HEK293 (cell line): ENCODE results near the gene ETHE1.

ENCODE experiments used
- ATF2 ChIP-seq: fragments of 450-650 bp; formaldehyde crosslinking; IDR thresholded peaks from 2 replicates; pipeline ENCODE4 v1.5.1; 2016; ENCODE audit warnings: missing biosample characterization, missing genetic modification characterization, low read depth
- EGR2 ChIP-seq: fragments of 450-650 bp; formaldehyde crosslinking; IDR thresholded peaks from 2 replicates; pipeline ENCODE4 v1.5.1; 2016; ENCODE audit warnings: low read depth, missing biosample characterization, missing genetic modification characterization
- GLIS2 ChIP-seq: fragments of 450-650 bp; formaldehyde crosslinking; IDR thresholded peaks from 2 replicates; pipeline ENCODE4 v1.5.1; 2016; ENCODE audit warnings: missing biosample characterization, missing genetic modification characterization
- HIC1 ChIP-seq: fragments of 450-650 bp; formaldehyde crosslinking; IDR thresholded peaks from 2 replicates; pipeline ENCODE4 v1.5.1; 2016; ENCODE audit warnings: missing biosample characterization, missing genetic modification characterization
- HOXC10 ChIP-seq: sonication (generic); formaldehyde crosslinking; IDR thresholded peaks from 2 replicates; pipeline ENCODE4 v1.8.1; 2023; ENCODE audit warnings: mild to moderate bottlenecking, missing genetic modification reagents
- KLF1 ChIP-seq: fragments of 450-650 bp; formaldehyde crosslinking; IDR thresholded peaks from 2 replicates; pipeline ENCODE4 v1.5.1; 2016; ENCODE audit warnings: missing biosample characterization, missing genetic modification characterization
- KLF10 ChIP-seq: fragments of 450-650 bp; IDR thresholded peaks from 2 replicates; pipeline ENCODE4 v1.5.1; 2018; ENCODE audit warnings: missing biosample characterization, mild to moderate bottlenecking, missing genetic modification characterization
- KLF16 ChIP-seq: fragments of 450-650 bp; formaldehyde crosslinking; IDR thresholded peaks from 2 replicates; pipeline ENCODE4 v1.5.1; 2017; ENCODE audit warnings: missing biosample characterization, missing genetic modification characterization
- KLF8 ChIP-seq: fragments of 450-650 bp; formaldehyde crosslinking; IDR thresholded peaks from 2 replicates; pipeline ENCODE4 v1.5.1; 2016; ENCODE audit warnings: missing biosample characterization, missing genetic modification characterization
- OVOL3 ChIP-seq: fragments of 450-650 bp; formaldehyde crosslinking; IDR thresholded peaks from 2 replicates; pipeline ENCODE4 v1.5.1; 2016; ENCODE audit warnings: missing biosample characterization, missing genetic modification characterization
- REPIN1 ChIP-seq: fragments of 450-650 bp; formaldehyde crosslinking; IDR thresholded peaks from 2 replicates; pipeline ENCODE4 v1.5.1; 2017; ENCODE audit warnings: missing biosample characterization, missing genetic modification characterization, low read depth
- TSHZ1 ChIP-seq: fragments of 450-650 bp; formaldehyde crosslinking; IDR thresholded peaks from 2 replicates; pipeline ENCODE4 v1.5.1; 2016; ENCODE audit warnings: missing biosample characterization, missing genetic modification characterization, borderline replicate concordance
- ZBTB26 ChIP-seq: fragments of 450-650 bp; formaldehyde crosslinking; optimal IDR thresholded peaks from 2 replicates; pipeline ENCODE3; 2016; ENCODE audit warnings: missing biosample characterization, mild to moderate bottlenecking, missing genetic modification characterization
- ZNF138 ChIP-seq: fragments of 450-650 bp; formaldehyde crosslinking; IDR thresholded peaks from 2 replicates; pipeline ENCODE4 v1.5.1; 2016; ENCODE audit warnings: missing biosample characterization, missing genetic modification characterization, borderline replicate concordance
- ZNF19 ChIP-seq: fragments of 450-650 bp; formaldehyde crosslinking; IDR thresholded peaks from 2 replicates; pipeline ENCODE4; 2016; ENCODE audit warnings: missing biosample characterization, missing genetic modification characterization, low read depth
- ZNF202 ChIP-seq: fragments of 450-650 bp; formaldehyde crosslinking; IDR thresholded peaks from 2 replicates; pipeline ENCODE4 v1.5.1; 2016; ENCODE audit warnings: missing biosample characterization, missing genetic modification characterization, borderline replicate concordance
- ZNF211 ChIP-seq: fragments of 450-650 bp; formaldehyde crosslinking; IDR thresholded peaks from 2 replicates; pipeline ENCODE4 v1.5.1; 2016; ENCODE audit warnings: low read depth, missing biosample characterization, missing genetic modification characterization
- ZNF26 ChIP-seq: fragments of 450-650 bp; formaldehyde crosslinking; IDR thresholded peaks from 2 replicates; pipeline ENCODE4 v1.5.1; 2016; ENCODE audit warnings: missing biosample characterization, missing genetic modification characterization
- ZNF274 ChIP-seq, 2 experiments: fragments of 200-500 bp in 1 of 2; fragments of 450-650 bp in 1 of 2; sonication (Bioruptor generic) in 1 of 2; formaldehyde crosslinking in 1 of 2; IDR thresholded peaks; 2 replicates each; pipeline versions ENCODE4 v1.5.1 to v1.6.1; 2014 to 2016; ENCODE audit warnings: borderline replicate concordance in 1 of 2, inconsistent platforms in 1 of 2, low read length in 1 of 2, missing biosample characterization in 1 of 2, missing genetic modification characterization in 1 of 2
- ZNF302 ChIP-seq: fragments of 450-650 bp; formaldehyde crosslinking; IDR thresholded peaks from 2 replicates; pipeline ENCODE4 v1.5.1; 2016; ENCODE audit warnings: missing biosample characterization, missing genetic modification characterization, low read depth
- ZNF37A ChIP-seq: fragments of 450-650 bp; IDR thresholded peaks from 2 replicates; pipeline ENCODE4 v1.5.1; 2018; ENCODE audit warnings: missing biosample characterization, missing genetic modification characterization
- ZNF404 ChIP-seq: fragments of 450-650 bp; formaldehyde crosslinking; IDR thresholded peaks from 2 replicates; pipeline ENCODE4 v1.5.1; 2017; ENCODE audit warnings: missing biosample characterization, missing genetic modification characterization
- ZNF510 ChIP-seq: fragments of 450-650 bp; formaldehyde crosslinking; IDR thresholded peaks from 2 replicates; pipeline ENCODE4 v1.5.1; 2018; ENCODE audit warnings: mild to moderate bottlenecking, missing genetic modification characterization, missing biosample characterization; ENCODE audit not compliant: insufficient replicate concordance
- ZNF610 ChIP-seq: fragments of 450-650 bp; formaldehyde crosslinking; IDR thresholded peaks from 2 replicates; pipeline ENCODE4 v1.5.1; 2016; ENCODE audit warnings: missing biosample characterization, missing genetic modification characterization, borderline replicate concordance
- ZNF645 ChIP-seq: fragments of 450-650 bp; formaldehyde crosslinking; IDR thresholded peaks from 2 replicates; pipeline ENCODE4; 2016; ENCODE audit warnings: missing biosample characterization, missing genetic modification characterization
- ZSCAN4 ChIP-seq: fragments of 450-650 bp; formaldehyde crosslinking; IDR thresholded peaks from 2 replicates; pipeline ENCODE4 v1.5.1; 2017; ENCODE audit warnings: missing biosample characterization, missing genetic modification characterization

Gene ETHE1

GRCh38 chr19:43527860-43528622 lies 1.0 kb upstream of the ETHE1 start (continued):
- TF ChIP-seq ZNF202 (no peak), HOXC10 (no peak), ZNF211 (tag by site-specific recombination) (no peak), ZNF302 (tag by site-specific recombination) (no peak), ZNF610 (tag by site-specific recombination) (no peak), GLIS2 (tag by site-specific recombination) (peak; percentile 79), KLF8 (tag by site-specific recombination) (peak; percentile 78), REPIN1 (tag by site-specific recombination) (no peak), EGR2 (tag by site-specific recombination) (peak; percentile 26; the same call in 1 of the 2 replicates), HIC1 (tag by site-specific recombination) (peak; percentile 72; the same call in 1 of the 2 replicates), OVOL3 (0 out of 2 replicates have a peak, but pooled peaks have one; percentile 26), ATF2 (tag by site-specific recombination) (peak; percentile 63; the same call in 1 of the 2 replicates), ZNF19 (tag by site-specific recombination) (no peak), ZNF26 (tag by site-specific recombination) (no peak), TSHZ1 (tag by site-specific recombination) (0 out of 2 replicates have a peak, but pooled peaks have one; percentile 71), KLF10 (tag by site-specific recombination) (peak; percentile 68), ZNF37A (tag by site-specific recombination) (no peak), ZNF645 (tag by site-specific recombination) (no peak), ZNF138 (tag by site-specific recombination) (no peak), ZBTB26 (no peak), ZNF404 (tag by site-specific recombination) (no peak), ZNF274 (IDR thresholded peaks at IDR 0.05; ENCODE audit: low read length) (no peak), ZNF274 (tag by site-specific recombination; IDR thresholded peaks at IDR 0.05; ENCODE audit: borderline replicate concordance) (no peak), ZNF510 (no peak), ZSCAN4 (peak; percentile 34; the same call in 1 of the 2 replicates), KLF16 (tag by site-specific recombination) (no peak; the same call in 1 of the 2 replicates), KLF1 (peak; percentile 61)
